ENCODE data around the gene ZDHHC14.

ZDHHC14 gene

DNA sequence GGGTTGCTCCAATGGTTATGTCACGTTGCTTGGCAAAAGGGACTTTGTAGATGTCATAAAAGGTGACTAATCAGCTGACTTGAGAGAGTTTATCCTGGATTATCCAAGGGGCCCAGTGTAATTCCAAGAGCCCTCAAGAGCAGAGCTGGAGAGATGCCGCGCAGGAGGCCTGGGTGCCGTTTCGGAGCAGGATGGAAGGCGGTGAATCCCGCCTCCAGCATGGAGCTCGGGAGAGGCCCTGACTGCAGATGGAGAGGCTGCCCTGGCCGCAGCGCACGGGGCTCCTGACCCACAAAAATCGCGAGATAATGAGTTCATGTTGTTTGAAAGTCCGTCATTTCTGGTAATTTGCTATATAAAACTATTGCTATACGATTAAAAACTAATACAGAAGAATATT, 219.8 kb downstream of the ZDHHC14 start:
- TF ChIP-seq, protein P1, sequence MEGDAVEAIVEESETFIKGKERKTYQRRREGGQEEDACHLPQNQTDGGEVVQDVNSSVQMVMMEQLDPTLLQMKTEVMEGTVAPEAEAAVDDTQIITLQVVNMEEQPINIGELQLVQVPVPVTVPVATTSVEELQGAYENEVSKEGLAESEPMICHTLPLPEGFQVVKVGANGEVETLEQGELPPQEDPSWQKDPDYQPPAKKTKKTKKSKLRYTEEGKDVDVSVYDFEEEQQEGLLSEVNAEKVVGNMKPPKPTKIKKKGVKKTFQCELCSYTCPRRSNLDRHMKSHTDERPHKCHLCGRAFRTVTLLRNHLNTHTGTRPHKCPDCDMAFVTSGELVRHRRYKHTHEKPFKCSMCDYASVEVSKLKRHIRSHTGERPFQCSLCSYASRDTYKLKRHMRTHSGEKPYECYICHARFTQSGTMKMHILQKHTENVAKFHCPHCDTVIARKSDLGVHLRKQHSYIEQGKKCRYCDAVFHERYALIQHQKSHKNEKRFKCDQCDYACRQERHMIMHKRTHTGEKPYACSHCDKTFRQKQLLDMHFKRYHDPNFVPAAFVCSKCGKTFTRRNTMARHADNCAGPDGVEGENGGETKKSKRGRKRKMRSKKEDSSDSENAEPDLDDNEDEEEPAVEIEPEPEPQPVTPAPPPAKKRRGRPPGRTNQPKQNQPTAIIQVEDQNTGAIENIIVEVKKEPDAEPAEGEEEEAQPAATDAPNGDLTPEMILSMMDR (IDR thresholded peaks at IDR 0.05): no peak
- TF ChIP-seq ZFX (IDR thresholded peaks at IDR 0.05; ENCODE audit: borderline replicate concordance): no peak

DNA sequence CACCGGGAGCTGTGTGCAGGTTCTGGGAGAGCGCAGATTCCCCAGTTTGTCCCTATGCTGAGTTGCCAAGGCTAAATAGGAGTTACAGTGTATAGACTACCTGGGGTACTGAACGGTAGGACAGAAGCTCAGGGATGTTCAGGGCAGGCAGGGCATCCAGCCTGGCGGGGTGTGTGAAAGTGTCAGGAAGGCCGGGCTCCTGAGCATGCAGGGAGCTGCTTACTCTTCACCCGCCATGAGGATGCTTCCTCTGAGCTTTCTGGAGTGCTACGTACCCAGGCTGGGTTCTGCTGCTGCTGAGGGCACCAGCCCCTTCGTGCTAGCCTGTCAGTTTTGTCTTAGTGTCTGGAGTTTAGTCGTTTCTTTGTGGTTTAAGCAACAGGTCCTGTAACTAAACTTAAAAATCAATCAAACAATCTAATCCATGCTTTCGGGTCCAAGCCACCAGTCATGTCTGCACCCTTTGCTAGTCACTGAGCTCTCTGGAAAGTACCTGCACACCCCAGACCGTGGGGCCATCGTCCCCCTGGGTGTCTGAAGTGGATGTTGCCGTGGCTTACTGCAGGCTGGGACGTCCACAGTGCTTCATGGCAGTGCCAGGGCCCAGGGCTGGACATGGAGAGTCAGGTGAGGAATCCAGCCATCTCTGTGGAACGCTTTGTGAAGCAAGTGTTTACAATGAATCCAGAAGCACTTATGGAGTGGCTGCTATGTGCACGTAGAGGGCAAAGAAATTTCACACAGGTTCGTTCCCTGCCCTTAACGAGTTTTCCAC, 221.7 kb downstream of the ZDHHC14 start:
- H3K27ac ChIP-seq: no peak overlapping the region
- TF ChIP-seq, protein P1 (IDR thresholded peaks at IDR 0.05): no peak
- no peak for TF ChIP-seq ZFX (IDR thresholded peaks at IDR 0.05; ENCODE audit: borderline replicate concordance)

More for the DNA sequence above, 219.8 kb downstream of the ZDHHC14 start:
- H3K27ac ChIP-seq: no peak overlapping the region

DNA sequence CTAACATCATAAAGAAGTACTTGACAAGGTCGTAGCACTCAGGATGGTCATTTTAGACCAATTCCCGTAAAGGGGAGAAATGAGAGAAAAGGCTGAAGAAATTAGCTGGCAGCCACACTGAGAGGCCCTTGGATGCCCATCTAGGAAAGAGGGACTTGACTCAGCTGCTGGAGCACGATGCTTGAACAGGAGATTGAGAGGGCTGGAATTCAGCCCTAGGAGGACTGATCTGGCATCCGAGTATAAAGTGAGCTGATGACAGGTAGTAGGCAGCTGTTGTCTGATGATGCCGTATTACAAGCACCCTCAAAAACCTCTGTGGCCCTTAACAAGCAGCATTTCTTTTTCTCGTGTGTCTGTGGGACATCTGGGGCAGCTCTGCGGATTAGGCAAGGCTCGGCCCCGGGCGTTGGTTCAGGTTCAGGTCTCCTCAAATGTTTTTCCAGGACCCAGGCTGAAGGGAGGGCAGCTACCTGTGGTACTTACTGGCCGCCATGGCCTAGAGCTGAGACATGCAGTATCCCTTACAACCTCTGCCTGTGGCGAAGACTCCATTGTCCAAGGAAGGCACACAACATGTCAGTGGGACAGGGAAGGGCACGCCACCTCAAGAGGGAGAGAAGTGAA, 222.4 kb downstream of the ZDHHC14 start:
- no peak overlapping the region for H3K27ac ChIP-seq
- TF ChIP-seq, protein P1 (IDR thresholded peaks at IDR 0.05): no peak
- TF ChIP-seq ZFX (IDR thresholded peaks at IDR 0.05; ENCODE audit: borderline replicate concordance): no peak

DNA sequence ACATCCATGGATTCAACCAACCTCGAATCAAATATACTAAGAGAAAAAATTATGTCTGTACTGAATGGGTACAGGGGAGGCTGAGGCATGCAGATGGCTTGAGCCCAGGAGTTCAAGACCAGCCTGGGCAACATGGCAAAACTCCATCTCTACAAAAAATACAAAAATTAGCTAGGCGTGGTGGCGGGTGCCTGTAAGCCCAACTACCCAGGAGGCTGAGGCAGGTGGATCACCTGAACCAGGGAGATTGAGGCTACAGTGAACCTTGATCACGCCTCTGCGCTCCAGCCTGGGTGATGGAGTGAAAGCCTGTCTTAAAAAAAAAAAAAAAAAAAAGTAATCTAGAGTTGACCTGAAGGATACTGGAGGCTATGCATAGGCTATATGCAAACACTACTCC, 223.0 kb downstream of the ZDHHC14 start:
- TF ChIP-seq, protein P1 (IDR thresholded peaks at IDR 0.05): no peak
- no peak for TF ChIP-seq ZFX (IDR thresholded peaks at IDR 0.05; ENCODE audit: borderline replicate concordance)
- H3K27ac ChIP-seq: no peak overlapping the region

DNA sequence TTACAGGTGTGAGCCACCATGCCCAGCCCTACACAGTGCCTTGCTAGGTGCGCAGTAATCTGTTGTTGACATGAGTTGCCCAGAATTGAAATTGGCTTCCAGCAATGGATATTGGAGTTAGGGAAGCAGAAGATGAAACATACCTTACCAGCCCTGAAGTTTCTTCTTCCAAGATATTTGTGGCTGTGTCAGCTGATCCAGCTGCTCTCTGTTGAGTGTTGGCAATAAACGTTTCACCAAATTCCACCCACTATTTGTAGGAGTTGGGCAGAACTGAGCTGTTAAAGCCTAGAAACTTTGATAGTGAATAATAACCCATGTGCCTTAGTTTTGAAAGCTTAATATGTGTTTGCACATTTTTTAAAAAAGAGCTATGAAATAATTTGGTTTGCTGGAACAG, 223.8 kb downstream of the ZDHHC14 start:
- no peak for TF ChIP-seq ZFX (IDR thresholded peaks at IDR 0.05; ENCODE audit: borderline replicate concordance)
- TF ChIP-seq, protein P1 (IDR thresholded peaks at IDR 0.05): no peak
- H3K27ac ChIP-seq: no peak overlapping the region

DNA sequence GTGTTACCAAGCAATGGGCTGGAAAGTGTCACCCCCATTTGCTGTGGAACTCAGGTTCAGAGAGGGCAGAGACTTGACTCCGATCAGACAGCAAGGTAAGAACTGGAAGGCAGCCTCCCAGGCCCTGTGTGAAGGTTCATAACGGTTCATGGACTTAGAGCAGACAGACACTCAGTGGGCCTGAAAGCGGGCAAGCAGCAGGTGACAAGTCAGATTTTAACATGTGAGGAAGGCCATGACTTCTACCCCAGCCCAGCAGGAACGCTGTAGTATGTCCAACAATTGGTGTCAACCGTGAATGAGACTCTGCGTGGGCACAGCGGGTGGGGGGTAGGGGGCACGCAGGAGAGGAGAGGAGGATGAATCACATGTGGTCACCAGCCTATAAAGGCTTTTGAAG, 224.5 kb downstream of the ZDHHC14 start:
- H3K27ac ChIP-seq: no peak overlapping the region
- TF ChIP-seq ZFX (IDR thresholded peaks at IDR 0.05; ENCODE audit: borderline replicate concordance): no peak
- TF ChIP-seq, protein P1 (IDR thresholded peaks at IDR 0.05): no peak

DNA sequence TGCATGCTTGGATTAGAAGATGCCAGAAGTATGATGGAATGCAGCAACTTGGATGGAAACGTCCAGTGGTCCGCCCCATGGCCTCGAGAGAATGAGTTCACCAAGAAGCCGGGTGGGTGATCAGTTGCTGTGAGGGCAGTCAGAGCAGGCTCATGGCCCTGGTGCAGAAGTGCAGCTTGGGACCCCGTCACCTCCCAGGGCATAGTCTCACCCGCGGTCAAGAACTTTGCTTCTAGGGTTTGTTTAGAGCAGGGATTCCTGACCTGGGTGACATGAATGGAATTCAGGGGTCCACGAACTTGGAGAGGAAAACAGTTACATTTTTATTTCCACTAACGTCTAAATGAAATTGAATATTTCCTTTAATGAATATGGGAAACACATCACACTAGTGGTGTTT, 225.5 kb downstream of the ZDHHC14 start:
- H3K27ac ChIP-seq: no peak overlapping the region
- no peak for TF ChIP-seq ZFX (IDR thresholded peaks at IDR 0.05; ENCODE audit: borderline replicate concordance)
- TF ChIP-seq, protein P1 (IDR thresholded peaks at IDR 0.05): no peak

Measured in 22Rv1 (cell line).